Activated CD4-positive, alpha-beta memory T cell treated with anti-CD3 and anti-CD28 coated beads, Interleukin-2, amount 10 ng/mL, durations not matched to agents 7 days and 5 days (primary cell): ENCODE measurements around the gene RNF166. TPM values are rescaled to one million over a fixed set of nuclear protein-coding genes. Genes with fewer than 3 reads are reported as not detected.

Experiments
- CTCF ChIA-PET: fragments of 350-600 bp; sonication (Branson Sonifier 250); formaldehyde crosslinking; loops from one replicate; lab custom pipeline; 2021; ENCODE audit warnings: antibody characterized with exemption, inconsistent platforms; lab: Charles Lee
- POLR2A ChIA-PET: fragments of 350-600 bp; sonication (Branson Sonifier 250); formaldehyde crosslinking; loops from one replicate; lab custom pipeline; 2021; ENCODE audit warnings: antibody characterized with exemption; lab: Charles Lee
- DNase-seq: peaks from one replicate; pipeline ENCODE4 v3.0.0-alpha.2; 2020
- H3K27ac Mint-ChIP-seq: one replicate; pipeline ENCODE4 v1.8.0; 2021; ENCODE audit warnings: mild to moderate bottlenecking, mixed read lengths
- H3K27me3 Mint-ChIP-seq: one replicate; pipeline ENCODE4 v1.8.0; 2021; ENCODE audit warnings: mixed read lengths
- H3K36me3 Mint-ChIP-seq: one replicate; pipeline ENCODE4 v1.8.0; 2021; ENCODE audit warnings: low read depth, mixed read lengths
- H3K4me1 Mint-ChIP-seq: one replicate; pipeline ENCODE4 v1.8.0; 2021; ENCODE audit warnings: mixed read lengths
- H3K4me3 Mint-ChIP-seq: one replicate; pipeline ENCODE4 v1.8.0; 2021; ENCODE audit warnings: mild to moderate bottlenecking, mixed read lengths
- H3K9me3 Mint-ChIP-seq: one replicate; pipeline ENCODE4 v1.8.0; 2021; ENCODE audit warnings: mixed read lengths
- total RNA-seq, 2 experiments: library from RNA; stranded (reverse); gene quantifications; one replicate each; pipeline ENCODE4 v1.2.3, GENCODE V29; 2021

Gene RNF166
- total RNA-seq, 2 experiments from 2014 or later = 155 to 156 TPM

DNA sequence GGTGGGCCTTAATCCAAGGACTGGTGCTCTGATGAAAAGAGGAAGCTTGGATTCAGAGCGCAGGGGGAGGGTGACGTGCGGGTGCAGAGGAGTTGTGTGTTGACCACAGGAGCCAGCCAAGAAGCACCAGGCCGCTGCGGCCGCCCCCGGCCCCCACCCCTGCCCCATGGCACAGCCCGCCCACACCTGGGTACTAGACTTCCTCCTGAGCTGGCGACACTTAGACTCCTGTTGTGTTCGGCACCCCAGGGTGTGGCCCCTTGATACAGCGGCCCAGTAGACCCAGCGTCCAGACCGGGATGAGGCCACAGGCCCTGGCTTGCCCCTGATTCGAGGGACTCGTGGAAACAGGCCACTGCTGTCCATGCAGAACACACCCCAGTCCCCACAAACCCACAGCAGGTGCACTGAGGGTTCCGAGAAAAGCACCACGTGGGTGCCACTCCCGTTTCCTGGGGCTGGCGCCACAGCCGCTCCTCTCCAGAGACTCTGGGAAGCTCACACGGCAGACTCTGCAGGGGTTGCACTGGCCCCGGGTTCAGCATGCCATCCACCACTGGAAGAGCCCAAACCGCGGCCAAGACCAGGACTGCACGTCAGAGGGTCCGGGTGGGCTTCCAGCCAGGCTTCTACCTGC is 14.2 kb downstream of the RNF166 start:
- no peaks in the 10 kb centered on the region for H3K9me3 Mint-ChIP-seq
- peak overlapping the region; percentile 92 for H3K27ac Mint-ChIP-seq
- DNase-seq = peak; percentile 73
- no peaks in the 10 kb centered on the region for H3K27me3 Mint-ChIP-seq
- H3K4me1 Mint-ChIP-seq = peaks cover 55% of the 10 kb centered on the region
- peak overlapping the region; percentile 60 for H3K4me3 Mint-ChIP-seq
- CTCF ChIA-PET = interaction anchor here (1.7 kb wide), 1 partner anchor 8 kb away, joined by 4 read pairs; no protein-coding TSS in a partner anchor
- POLR2A ChIA-PET = interaction anchor here (0.7 to 5.8 kb wide), 7 partner anchors 10 to 91 kb away, joined by 3 to 77 read pairs (median 4); partner anchors contain the start of genes CTU2, CYBA, MVD and RNF166
- H3K36me3 Mint-ChIP-seq = peaks cover 3% of the 10 kb centered on the region

DNA sequence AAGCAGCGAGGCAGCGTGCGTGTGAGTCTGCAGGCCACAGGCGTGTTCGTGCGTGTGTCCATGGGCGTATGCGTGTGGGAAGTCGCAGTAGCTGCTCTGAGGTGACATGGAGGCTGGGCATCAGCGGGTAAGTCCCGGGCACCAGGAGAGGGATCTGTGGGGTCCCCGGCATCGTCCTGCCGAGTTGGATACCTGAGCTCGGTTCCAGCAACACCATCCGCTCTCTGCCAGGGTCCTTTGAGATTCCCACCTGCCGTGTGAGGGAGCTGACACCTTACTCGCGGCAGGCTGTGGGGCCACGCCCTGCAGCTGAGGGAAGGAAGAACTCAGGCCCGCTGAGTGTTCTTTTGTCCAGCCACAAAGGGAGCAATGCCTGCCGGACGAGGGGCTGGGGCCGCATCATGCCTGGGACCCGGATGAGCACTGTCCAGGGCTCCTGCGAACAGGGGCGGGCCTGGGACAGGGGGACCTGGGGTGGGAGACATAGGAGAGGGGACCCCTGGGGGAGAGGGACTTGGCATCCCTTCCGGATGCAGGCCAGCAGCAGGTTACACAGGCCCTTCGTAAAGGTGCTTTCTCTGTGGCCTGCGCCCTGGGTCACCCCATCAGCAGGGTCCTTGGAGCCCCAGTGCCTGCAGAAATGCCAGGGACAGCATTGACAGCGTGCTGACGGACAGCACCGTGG is 14.9 kb downstream of the RNF166 start:
- Mint-ChIP-seq H3K4me1 (peaks cover 55% of the 10 kb centered on the region), H3K27me3 (no peaks in the 10 kb centered on the region), H3K27ac (peak overlapping the region; percentile 92), H3K36me3 (peaks cover 3% of the 10 kb centered on the region), H3K4me3 (peak overlapping the region; percentile 4), H3K9me3 (no peaks in the 10 kb centered on the region)
- no peak for DNase-seq
- POLR2A ChIA-PET = interaction anchor here (1.1 to 5.8 kb wide), 4 partner anchors 12 to 91 kb away, joined by 4 to 77 read pairs (median 5); partner anchors contain the start of genes CTU2, CYBA, MVD and RNF166
- CTCF ChIA-PET = interaction anchor here (1.7 kb wide), 1 partner anchor 9 kb away, joined by 4 read pairs; no protein-coding TSS in a partner anchor

DNA sequence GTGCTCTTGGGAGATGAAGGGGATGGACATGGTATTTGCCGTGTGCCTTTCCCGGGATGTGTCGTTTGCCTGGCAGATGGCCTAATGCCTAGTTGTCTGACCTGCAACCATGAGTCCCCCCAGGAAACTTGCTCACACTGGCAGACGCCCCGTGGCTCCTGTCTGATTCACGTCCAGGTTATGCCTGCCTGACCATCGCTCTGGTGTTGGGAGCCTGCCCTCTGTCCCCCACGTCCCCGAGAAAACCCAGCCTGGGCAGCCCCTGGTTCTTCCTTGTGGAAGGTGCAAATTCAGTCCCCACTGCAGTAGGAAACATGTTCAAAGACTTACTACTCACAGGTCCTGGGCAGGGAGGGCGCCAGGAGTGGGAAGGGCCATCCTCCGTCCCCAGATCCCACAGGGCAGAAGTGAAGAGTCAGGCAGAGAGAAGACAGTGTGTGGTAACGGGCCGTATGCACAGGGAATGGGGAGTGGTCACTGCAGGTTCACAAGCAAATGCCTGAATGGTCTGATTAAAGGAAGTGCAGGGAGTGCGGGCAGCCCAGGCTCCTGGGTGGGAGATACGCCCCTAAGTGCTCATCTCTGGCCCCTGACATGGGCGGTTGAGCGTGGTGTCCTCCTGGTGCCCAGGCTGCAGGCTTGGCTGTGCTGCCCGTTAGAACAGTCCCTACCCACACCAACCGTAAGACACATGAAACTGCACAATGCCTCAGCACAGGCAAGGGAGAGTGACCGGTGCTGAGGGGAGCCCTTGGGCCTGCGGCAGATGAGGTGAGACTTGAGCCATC is 15.7 kb downstream of the RNF166 start:
- H3K27ac Mint-ChIP-seq = peak overlapping the region; percentile 66
- DNase-seq = no peak
- ChIA-PET CTCF (interaction anchor here (1.7 kb wide), 1 partner anchor 10 kb away, joined by 4 read pairs; no protein-coding TSS in a partner anchor), POLR2A (interaction anchor here (1.1 to 5.8 kb wide), 2 partner anchors 12 to 28 kb away, joined by 4 to 77 read pairs; partner anchors contain the start of genes CTU2, MVD and RNF166)
- H3K36me3 Mint-ChIP-seq = peaks cover 3% of the 10 kb centered on the region
- H3K4me1 Mint-ChIP-seq = peaks cover 55% of the 10 kb centered on the region
- peak overlapping the region; percentile 4 for H3K4me3 Mint-ChIP-seq
- H3K27me3 Mint-ChIP-seq = no peaks in the 10 kb centered on the region
- H3K9me3 Mint-ChIP-seq = no peaks in the 10 kb centered on the region

DNA sequence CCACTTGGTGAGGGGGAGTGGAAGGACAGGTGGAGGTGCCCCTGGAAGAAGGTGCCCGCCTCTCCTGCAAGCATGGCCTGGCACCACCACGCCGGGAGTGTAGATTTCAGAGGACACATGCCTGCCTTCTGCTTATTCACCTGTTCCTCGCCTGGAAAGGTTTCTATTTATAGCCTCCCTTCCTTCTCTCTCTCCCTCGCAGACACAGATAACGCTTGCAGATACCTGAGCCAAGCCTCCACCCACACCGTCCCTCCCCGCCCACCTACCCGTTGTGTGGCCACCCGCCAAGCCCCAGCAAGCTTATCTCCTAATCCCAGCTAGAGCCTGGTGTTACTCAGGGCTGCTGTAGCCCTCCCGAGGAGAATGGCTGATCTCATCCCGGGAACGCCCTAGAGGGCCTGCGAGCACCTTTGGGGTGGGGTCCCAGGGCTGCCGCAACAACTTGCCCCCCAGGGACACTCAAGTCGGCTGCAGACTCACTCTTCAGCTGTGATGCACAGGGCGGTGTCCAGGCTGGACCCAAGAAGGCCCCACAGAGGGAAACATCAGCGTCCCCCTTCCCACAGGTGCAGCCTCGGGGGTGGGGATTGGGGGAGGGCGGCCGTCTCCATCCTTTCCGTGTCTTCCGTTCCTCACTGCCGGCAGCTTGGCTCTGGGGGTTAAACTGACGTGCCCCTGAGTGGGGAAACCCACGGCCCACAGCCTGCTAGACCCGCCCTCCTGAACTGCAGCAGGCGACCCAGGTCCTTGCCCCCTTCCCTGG is 18.0 kb downstream of the RNF166 start:
- H3K27ac Mint-ChIP-seq = no peak overlapping the region

DNA sequence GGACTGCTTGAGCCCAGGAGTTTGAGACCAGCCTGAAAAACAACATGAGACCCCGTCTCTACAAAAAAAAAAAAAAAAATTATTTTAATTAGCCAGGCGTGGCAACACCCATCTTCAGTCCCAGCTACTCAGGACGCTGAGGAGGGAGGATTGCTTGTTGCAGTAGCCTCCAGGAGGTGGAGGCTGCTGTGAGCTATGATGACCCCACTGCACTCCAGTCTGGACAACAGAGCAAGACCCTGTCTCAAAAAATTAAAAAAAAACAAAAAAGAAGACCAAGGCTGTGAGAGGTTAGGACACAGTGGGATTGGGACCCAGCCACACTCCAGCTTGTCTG is 18.6 kb downstream of the RNF166 start:
- H3K36me3 Mint-ChIP-seq = peaks cover 5% of the 10 kb centered on the region
- ChIA-PET CTCF (interaction anchor here (1.4 kb wide), 1 partner anchor 18 kb away, joined by 4 read pairs; no protein-coding TSS in a partner anchor), POLR2A (interaction anchor here (0.6 to 4.7 kb wide), 8 partner anchors 10 to 67 kb away, joined by 3 to 41 read pairs (median 5); partner anchors contain the start of genes CTU2, MVD and RNF166)

More for the DNA sequence above, 18.0 kb downstream of the RNF166 start:
- DNase-seq = no peak
- ChIA-PET POLR2A (interaction anchor here (0.6 to 4.7 kb wide), 8 partner anchors 10 to 68 kb away, joined by 3 to 41 read pairs (median 5); partner anchors contain the start of genes CTU2, MVD and RNF166), CTCF (interaction anchor here (1.4 kb wide), 1 partner anchor 17 kb away, joined by 4 read pairs; no protein-coding TSS in a partner anchor)
- H3K4me3 Mint-ChIP-seq = no peak overlapping the region
- no peaks in the 10 kb centered on the region for H3K9me3 Mint-ChIP-seq
- H3K4me1 Mint-ChIP-seq = peaks cover 62% of the 10 kb centered on the region
- no peaks in the 10 kb centered on the region for H3K27me3 Mint-ChIP-seq
- peaks cover 5% of the 10 kb centered on the region for H3K36me3 Mint-ChIP-seq

DNA sequence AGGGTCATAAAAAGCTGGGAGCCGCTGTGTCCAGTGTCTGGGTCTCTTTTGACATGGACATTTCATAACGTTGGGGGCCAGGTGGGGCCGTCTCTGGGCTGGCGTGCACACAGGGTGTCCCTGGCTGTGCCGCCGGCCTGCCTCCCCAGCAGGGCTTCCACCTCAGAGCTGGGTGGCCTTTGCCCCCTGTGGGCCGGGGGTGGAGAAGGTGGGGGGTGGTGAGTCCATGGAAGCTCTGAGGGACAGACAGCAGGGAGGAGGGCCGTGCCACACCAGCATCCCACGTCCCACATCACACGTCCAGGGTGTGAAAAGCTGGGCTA is 19.0 kb downstream of the RNF166 start:
- no peak overlapping the region for H3K27ac Mint-ChIP-seq
- H3K4me1 Mint-ChIP-seq = peaks cover 59% of the 10 kb centered on the region
- ChIA-PET POLR2A (interaction anchor here (0.6 to 4.7 kb wide), 8 partner anchors 11 to 50 kb away, joined by 3 to 41 read pairs (median 5); partner anchors contain the start of genes CTU2, MVD and RNF166), CTCF (interaction anchor here (1.4 kb wide), 1 partner anchor 18 kb away, joined by 4 read pairs; no protein-coding TSS in a partner anchor)
- no peaks in the 10 kb centered on the region for H3K9me3 Mint-ChIP-seq
- no peak overlapping the region for H3K4me3 Mint-ChIP-seq
- H3K27me3 Mint-ChIP-seq = no peaks in the 10 kb centered on the region
- DNase-seq = no peak
- H3K36me3 Mint-ChIP-seq = peaks cover 7% of the 10 kb centered on the region

More for the DNA sequence above, 18.6 kb downstream of the RNF166 start:
- no peaks in the 10 kb centered on the region for H3K27me3 Mint-ChIP-seq
- no peaks in the 10 kb centered on the region for H3K9me3 Mint-ChIP-seq
- H3K4me3 Mint-ChIP-seq = no peak overlapping the region
- H3K4me1 Mint-ChIP-seq = peaks cover 60% of the 10 kb centered on the region
- DNase-seq = no peak
- H3K27ac Mint-ChIP-seq = no peak overlapping the region

DNA sequence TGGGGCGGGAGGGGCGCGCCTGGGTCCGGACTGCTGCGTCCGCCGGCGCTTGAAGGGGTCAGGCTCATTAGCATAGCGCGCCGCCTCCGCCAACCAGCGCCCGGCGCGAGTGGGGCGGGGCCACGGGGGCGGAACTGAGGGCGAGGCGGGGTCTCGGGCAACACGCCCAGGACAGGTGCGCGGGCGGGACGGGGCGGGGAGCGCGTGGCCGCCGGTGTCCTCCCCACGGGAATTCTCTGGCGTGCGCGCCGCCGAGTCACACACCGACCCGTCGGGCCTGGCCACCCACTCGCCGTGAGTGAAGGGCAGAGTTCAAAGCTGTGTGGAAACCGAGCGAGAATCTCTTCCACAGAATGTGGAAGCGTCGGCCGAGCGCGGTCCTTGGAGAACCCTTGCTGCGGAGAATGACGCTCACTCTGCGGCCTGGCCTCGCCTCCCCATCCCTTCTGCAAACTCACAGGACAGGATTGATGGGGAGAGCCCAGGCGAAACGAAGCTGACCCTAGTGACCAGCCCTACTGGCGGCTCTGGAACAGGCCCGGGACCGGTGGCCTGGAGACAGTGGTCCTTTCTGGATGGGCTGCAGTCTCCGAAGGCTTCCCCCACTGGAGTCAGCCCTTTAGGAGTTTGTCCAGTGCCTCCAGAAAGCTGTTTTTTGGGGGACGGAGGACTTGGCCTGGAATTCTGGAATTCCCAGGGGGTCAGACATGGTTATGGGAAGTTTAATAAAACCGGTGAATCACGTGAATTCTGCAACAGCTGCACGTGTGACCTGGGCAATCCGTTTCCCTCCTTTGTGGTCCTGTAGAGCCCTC is 19.6 kb downstream of the RNF166 start, which contains the start of gene SNAI3:
Gene SNAI3 (minus strand): TSS at position 69 of the 815 bp plus-strand sequence. CDS start 101 bp downstream, outside the sequence.
- H3K4me3 Mint-ChIP-seq = peak within 1 kb of the TSS; percentile 76

DNA sequence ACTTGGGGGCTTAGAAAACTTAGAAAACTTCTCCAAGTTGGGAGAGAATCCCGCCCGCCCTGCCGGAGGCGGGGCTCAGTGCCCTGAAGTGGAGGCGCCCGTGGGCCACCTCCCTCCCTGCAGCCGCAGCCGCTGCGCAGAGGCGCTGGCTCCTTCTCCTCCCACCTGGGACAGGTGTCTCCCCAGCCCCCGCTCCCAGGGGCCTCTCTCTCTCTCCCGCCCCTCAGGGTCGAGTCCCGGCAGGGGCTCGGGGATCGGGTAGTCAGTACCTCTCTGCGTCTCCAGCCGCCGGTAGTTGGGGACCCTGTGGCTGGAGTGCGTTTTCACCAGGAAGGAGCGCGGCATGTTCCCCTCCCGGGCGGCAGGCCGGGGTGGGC is 20.2 kb downstream of the RNF166 start:
- peaks cover 17% of the 10 kb centered on the region for H3K36me3 Mint-ChIP-seq
- POLR2A ChIA-PET = interaction anchor here (1.2 to 4.7 kb wide), 4 partner anchors 15 to 49 kb away, joined by 3 to 41 read pairs (median 9); partner anchors contain the start of genes CTU2 and RNF166

More for the DNA sequence above, 19.6 kb downstream of the RNF166 start, which contains the start of gene SNAI3:
- ChIA-PET CTCF (interaction anchor here (1.4 kb wide), 1 partner anchor 19 kb away, joined by 4 read pairs; no protein-coding TSS in a partner anchor), POLR2A (interaction anchor here (0.6 to 4.7 kb wide), 8 partner anchors 11 to 1188 kb away, joined by 3 to 41 read pairs (median 5); partner anchors contain the start of genes CTU2, MVD and RNF166)
- Mint-ChIP-seq H3K4me1 (peaks cover 59% of the 10 kb centered on the region), H3K9me3 (no peaks in the 10 kb centered on the region), H3K27me3 (no peaks in the 10 kb centered on the region), H3K27ac (peak within 1 kb of the TSS; percentile 44), H3K36me3 (peaks cover 11% of the 10 kb centered on the region)
- DNase-seq = peak; percentile 90

DNA sequence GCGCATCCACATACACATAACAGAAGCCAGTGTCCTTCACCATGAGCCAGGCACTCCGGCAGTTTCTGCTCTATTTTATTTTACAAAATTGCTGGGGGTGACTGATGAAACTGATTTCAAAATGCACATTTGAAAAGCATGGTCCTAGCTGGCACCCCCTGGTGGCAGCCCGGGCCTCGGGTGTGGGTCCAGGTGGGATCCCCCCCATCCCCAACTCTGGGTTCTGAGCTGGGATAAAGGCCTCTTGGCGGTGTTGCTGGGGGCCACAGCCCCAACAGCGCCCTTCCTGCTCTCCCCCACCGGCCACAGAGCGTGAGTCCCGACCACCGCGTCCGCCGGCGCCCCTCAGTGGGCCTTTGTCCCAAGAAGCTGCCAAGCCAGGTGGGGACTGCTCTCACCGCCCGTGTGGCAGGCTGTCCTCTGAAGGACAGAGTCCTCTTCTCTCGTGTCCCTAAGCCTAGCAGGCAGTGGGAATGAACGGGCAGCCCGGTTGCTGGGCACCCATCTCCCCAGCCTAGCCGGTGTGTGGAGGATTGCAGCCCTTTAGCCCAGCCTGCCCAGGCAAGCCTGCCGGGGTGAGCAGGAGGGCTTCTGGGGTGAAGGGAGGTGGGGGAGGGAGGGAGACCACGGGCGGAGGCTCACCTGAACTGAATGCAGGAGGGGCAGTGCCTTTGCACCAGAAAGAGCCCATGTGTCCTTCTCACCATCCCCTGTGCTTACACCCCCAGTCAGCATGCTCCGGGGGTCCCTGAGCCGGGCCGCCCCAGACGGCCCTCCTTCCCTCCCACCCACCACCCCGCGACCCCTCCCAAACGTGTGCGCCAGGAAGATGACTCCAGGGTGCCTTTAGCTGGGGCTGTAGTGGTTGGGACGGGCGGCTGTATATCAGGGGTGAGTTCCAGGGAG is 20.8 kb downstream of the RNF166 start:
- Mint-ChIP-seq H3K27me3 (no peaks in the 10 kb centered on the region), H3K36me3 (peaks cover 22% of the 10 kb centered on the region), H3K27ac (peak overlapping the region; percentile 44), H3K9me3 (no peaks in the 10 kb centered on the region), H3K4me3 (peak overlapping the region; percentile 76), H3K4me1 (peaks cover 57% of the 10 kb centered on the region)
- CTCF ChIA-PET = interaction anchor here (0.6 to 1.9 kb wide), 8 partner anchors 9 to 94 kb away, joined by 3 to 7 read pairs (median 4); no protein-coding TSS in a partner anchor
- POLR2A ChIA-PET = interaction anchor here (0.6 to 4.7 kb wide), 6 partner anchors 11 to 97 kb away, joined by 3 to 41 read pairs (median 3); no protein-coding TSS in a partner anchor
- DNase-seq = peak; percentile 66

More for the DNA sequence above, 20.2 kb downstream of the RNF166 start:
- no peak for DNase-seq
- Mint-ChIP-seq H3K9me3 (no peaks in the 10 kb centered on the region), H3K27me3 (no peaks in the 10 kb centered on the region), H3K27ac (peak overlapping the region; percentile 44), H3K4me3 (peak overlapping the region; percentile 76), H3K4me1 (peaks cover 59% of the 10 kb centered on the region)
- CTCF ChIA-PET = interaction anchor here (1.9 kb wide), 1 partner anchor 16 kb away, joined by 6 read pairs; no protein-coding TSS in a partner anchor
